BJ (cell line): ENCODE results near the gene ACP7. TPM values are rescaled to one million over a fixed set of nuclear protein-coding genes. Genes with fewer than 3 reads are reported as not detected.
"Not testable (repeated sequence)": the region's sequence is repeated elsewhere in the genome, so short reads cannot be mapped to it uniquely, and the experiment has no call there.

Experiments used
- CTCF ChIA-PET: fragments of 350-600 bp; formaldehyde crosslinking; extraction: SDS; loops from one replicate; lab custom pipeline; 2021; ENCODE audit warnings: antibody characterized with exemption, inconsistent platforms; lab: Yijun Ruan, JAX
- POLR2A ChIA-PET: fragments of 300-600 bp; sonication (Branson Sonifier 250); formaldehyde crosslinking; extraction: SDS; loops from one replicate; lab custom pipeline; 2021; ENCODE audit warnings: antibody characterized with exemption; lab: Charles Lee
- DNase-seq: peaks from one replicate; pipeline ENCODE4 v3.0.0-alpha.2; 2011; ENCODE audit warnings: low read depth
- H3K27me3 ChIP-seq: 2 replicates; pipeline ENCODE4 v1.6.0; 2011; ENCODE audit warnings: low read length; ENCODE audit not compliant: control insufficient read depth, insufficient read depth
- H3K36me3 ChIP-seq: 2 replicates; pipeline ENCODE4 v1.5.1; 2011; ENCODE audit warnings: low read length; ENCODE audit not compliant: control insufficient read depth, insufficient read depth
- H3K4me3 ChIP-seq: 2 replicates; pipeline ENCODE4 v1.5.1; 2011; ENCODE audit warnings: low read depth, mild to moderate bottlenecking, control low read depth, low read length
- CTCF ChIP-seq: IDR thresholded peaks from 2 replicates; pipeline ENCODE4 v1.5.1; 2011; ENCODE audit warnings: low read depth, mild to moderate bottlenecking, control low read depth, inconsistent platforms, low read length, moderate library complexity; ENCODE audit not compliant: insufficient read depth
- polyA plus RNA-seq: library from polyadenylated mRNA; depleted of rRNA; stranded (reverse); fragments of >200 nt; gene quantifications from 2 replicates; pipeline ENCODE4 v1.2.3, GENCODE V29; 2011

The ACP7 gene
- polyA plus RNA-seq, 1 experiment, result not detected

GRCh38 chr19:39115105-39115847 is 31.1 kb downstream of the ACP7 start:
- no peak for TF ChIP-seq CTCF
- no peak for DNase-seq
- H3K4me3 ChIP-seq, result no peak overlapping the region
- ChIA-PET CTCF (interaction anchor here (1.0 to 2.2 kb wide), 3 partner anchors 10 to 222 kb away, joined by 3 to 9 read pairs (median 4); no protein-coding TSS in a partner anchor), POLR2A (no interaction called here)
- no peaks in the 10 kb centered on the region for H3K36me3 ChIP-seq
- 0 out of 2 replicates have a peak, but pooled peaks cover 1% of the 10 kb centered on the region for H3K27me3 ChIP-seq

GRCh38 chr19:39117023-39117422 is 32.9 kb downstream of the ACP7 start:
- H3K4me3 ChIP-seq, POLR2A ChIA-PET, H3K27me3 ChIP-seq, DNase-seq, H3K36me3 ChIP-seq, CTCF ChIA-PET: not testable (repeated sequence)

GRCh38 chr19:39119830-39120229 is 35.7 kb downstream of the ACP7 start:
- no peaks in the 10 kb centered on the region for H3K27me3 ChIP-seq
- H3K4me3 ChIP-seq, result no peak overlapping the region
- no peak for TF ChIP-seq CTCF
- no peak for DNase-seq
- no peaks in the 10 kb centered on the region for H3K36me3 ChIP-seq
- CTCF ChIA-PET, result interaction anchor here (0.7 to 1.7 kb wide), 7 partner anchors 8 to 208 kb away, joined by 3 to 10 read pairs (median 4); no protein-coding TSS in a partner anchor
- POLR2A ChIA-PET, result no interaction called here

- DNase-seq, result no peak
- Histone ChIP-seq H3K36me3 (no peaks in the 10 kb centered on the region), H3K27me3 (no peaks in the 10 kb centered on the region), H3K4me3 (no peak overlapping the region)
- ChIA-PET CTCF (interaction anchor here (0.9 to 2.4 kb wide), 12 partner anchors 12 to 214 kb away, joined by 3 to 57 read pairs (median 5); partner anchors contain the start of gene SYCN), POLR2A (interaction anchor here (0.6 kb wide), 1 partner anchor 40 kb away, joined by 9 read pairs; no protein-coding TSS in a partner anchor)
- no peak for TF ChIP-seq CTCF
Observed at GRCh38 chr19:39122934-39123731, 39.0 kb downstream of the ACP7 start.

DNA sequence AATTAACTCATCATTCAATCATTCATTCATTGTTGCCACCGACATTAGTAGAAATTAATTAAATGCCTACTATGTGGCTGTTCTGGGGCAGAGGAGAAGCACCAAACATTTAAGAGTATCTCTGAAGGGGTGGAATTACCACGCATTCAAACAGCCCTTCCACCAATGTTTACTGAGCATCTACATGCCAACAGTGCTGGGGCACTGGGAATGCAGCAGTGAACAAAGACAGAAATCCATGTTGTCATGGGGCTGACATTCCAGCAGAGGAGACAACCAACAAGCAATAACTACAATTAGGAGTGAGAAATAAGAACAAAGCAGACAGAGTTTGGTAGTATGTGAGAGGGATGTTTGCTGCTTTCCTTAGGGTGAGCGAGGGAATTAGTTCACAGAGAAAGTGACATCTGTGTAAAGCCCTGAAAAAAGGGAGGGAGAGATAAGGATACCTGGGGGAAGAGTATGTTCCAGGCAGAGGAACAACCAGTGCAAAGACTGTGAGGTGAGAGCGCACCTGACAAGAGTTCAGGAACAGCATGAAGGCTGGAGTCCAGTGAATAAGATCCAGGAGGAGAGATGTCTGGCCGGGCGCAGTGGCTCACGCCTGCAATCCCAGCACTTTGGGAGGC is 40.1 kb downstream of the ACP7 start:
- TF ChIP-seq CTCF, result no peak
- ChIA-PET CTCF (interaction anchor here (0.9 to 1.3 kb wide), 2 partner anchors 64 to 205 kb away, joined by 3 to 4 read pairs; no protein-coding TSS in a partner anchor), POLR2A (no interaction called here)
- Histone ChIP-seq H3K4me3 (no peak overlapping the region), H3K27me3 (no peaks in the 10 kb centered on the region), H3K36me3 (no peaks in the 10 kb centered on the region)
- DNase-seq, result no peak
